Adrenal gland (tissue), 5 donors: Measurements from ENCODE around the gene MYOM1.

ENCODE experiments used
- POLR2A ChIP-seq, 2 donors: fragments of 450-650 bp; IDR thresholded peaks; one replicate each; pipeline ENCODE4 v1.6.1; 2017; ENCODE audit warnings: antibody characterized with exemption in 2 of 2, mild to moderate bottlenecking in 2 of 2, moderate library complexity in 1 of 2
- TF ChIP-seq, protein P1 (sequence below), 6 experiments: fragments of 450-650 bp in 4 of 6; fragments of 200-600 bp in 2 of 6; sonication (generic) in 1 of 6; IDR thresholded peaks; 1 replicate in 5 of 6; 2 replicates in 1 of 6; pipeline versions ENCODE4 v1.5.1 to v1.8.0; 2016 to 2021; ENCODE audit warnings: antibody characterized with exemption in 6 of 6, mild to moderate bottlenecking in 2 of 6, moderate library complexity in 1 of 6
- donor health status: DM: no; HTN: no; CAD: no.

DNA sequence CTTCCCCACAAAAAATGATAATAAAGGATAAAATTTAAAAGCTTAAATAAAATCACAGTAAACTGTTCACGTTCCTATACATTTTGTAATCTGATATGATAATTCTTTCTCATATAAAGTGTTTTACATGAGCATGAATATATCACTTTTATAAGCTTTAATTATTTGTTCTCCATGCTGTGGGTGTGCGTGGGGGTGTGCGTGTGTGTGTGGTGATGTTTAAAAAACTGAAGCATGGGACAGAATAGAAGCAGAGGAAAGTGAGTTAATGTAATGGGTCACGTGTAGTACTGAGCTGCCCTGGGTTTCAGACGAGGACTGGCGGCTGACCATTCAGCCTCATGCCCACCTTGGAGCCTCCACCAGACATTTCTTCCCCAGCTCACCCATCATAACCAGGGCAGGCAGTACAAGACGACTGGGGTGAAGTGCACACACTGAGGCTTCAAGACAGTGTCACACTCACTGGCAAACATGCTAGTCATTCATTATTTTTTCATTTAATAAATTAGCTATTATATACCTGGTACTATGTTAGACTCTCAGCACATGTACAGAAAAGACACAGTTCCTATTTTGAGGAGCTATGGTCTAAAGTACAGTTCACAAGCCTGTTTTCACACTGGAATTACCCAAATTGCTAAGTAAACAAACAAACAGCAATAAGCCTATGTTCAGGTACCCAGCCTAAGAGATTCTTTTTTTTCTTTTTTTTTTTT lies 109.6 kb downstream of the MYOM1 start:
- TF ChIP-seq, protein P1, sequence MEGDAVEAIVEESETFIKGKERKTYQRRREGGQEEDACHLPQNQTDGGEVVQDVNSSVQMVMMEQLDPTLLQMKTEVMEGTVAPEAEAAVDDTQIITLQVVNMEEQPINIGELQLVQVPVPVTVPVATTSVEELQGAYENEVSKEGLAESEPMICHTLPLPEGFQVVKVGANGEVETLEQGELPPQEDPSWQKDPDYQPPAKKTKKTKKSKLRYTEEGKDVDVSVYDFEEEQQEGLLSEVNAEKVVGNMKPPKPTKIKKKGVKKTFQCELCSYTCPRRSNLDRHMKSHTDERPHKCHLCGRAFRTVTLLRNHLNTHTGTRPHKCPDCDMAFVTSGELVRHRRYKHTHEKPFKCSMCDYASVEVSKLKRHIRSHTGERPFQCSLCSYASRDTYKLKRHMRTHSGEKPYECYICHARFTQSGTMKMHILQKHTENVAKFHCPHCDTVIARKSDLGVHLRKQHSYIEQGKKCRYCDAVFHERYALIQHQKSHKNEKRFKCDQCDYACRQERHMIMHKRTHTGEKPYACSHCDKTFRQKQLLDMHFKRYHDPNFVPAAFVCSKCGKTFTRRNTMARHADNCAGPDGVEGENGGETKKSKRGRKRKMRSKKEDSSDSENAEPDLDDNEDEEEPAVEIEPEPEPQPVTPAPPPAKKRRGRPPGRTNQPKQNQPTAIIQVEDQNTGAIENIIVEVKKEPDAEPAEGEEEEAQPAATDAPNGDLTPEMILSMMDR (IDR thresholded peaks at IDR 0.05): no peak
- TF ChIP-seq POLR2A (IDR thresholded peaks at IDR 0.05): no peak
